Natural killer cell (primary cell): Measurements from ENCODE around the gene SPAG7. TPM values are rescaled to one million over a fixed set of nuclear protein-coding genes. Genes with fewer than 3 reads are reported as not detected.

Experiments used
- ATAC-seq, 3 donors: fragments of 150-1000 bp in 2 of 3; fragments of 200-7000 bp in 1 of 3; cut with Tn5 transposase; 1 replicate in 1 of 3; 2 replicates in 2 of 3; pipeline ENCODE4 v1.10.0; 2021; ENCODE audit warnings: mild to moderate bottlenecking in 2 of 3, moderate library complexity in 2 of 3
- DNase-seq, 2 donors: peaks; one replicate each; pipeline versions ENCODE4 v3.0.0 to v3.0.0-alpha.2; 2013 to 2021; ENCODE audit warnings: mixed read lengths in 1 of 2
- H3K27ac ChIP-seq: one replicate; pipeline ENCODE4 v1.5.1; 2013; ENCODE audit warnings: mild to moderate bottlenecking, low read length
- H3K27me3 ChIP-seq: one replicate; pipeline ENCODE4 v1.6.1; 2013; ENCODE audit warnings: low read length; ENCODE audit not compliant: control insufficient read depth, insufficient read depth
- H3K36me3 ChIP-seq: one replicate; pipeline ENCODE4 v1.6.1; 2013; ENCODE audit warnings: low read length; ENCODE audit not compliant: control insufficient read depth, insufficient read depth
- H3K4me1 ChIP-seq: one replicate; pipeline ENCODE4 v1.6.1; 2013; ENCODE audit warnings: low read length; ENCODE audit not compliant: control insufficient read depth, insufficient read depth
- H3K4me3 ChIP-seq: one replicate; pipeline ENCODE4 v1.5.1; 2013; ENCODE audit warnings: low read length
- H3K9me3 ChIP-seq: one replicate; pipeline ENCODE4 v1.6.1; 2013; ENCODE audit warnings: low read length; ENCODE audit not compliant: control insufficient read depth, insufficient read depth
- H3K27ac Mint-ChIP-seq, 2 donors: one replicate each; pipeline ENCODE4 v1.8.0; 2022; ENCODE audit warnings: mild to moderate bottlenecking in 2 of 2, mixed read lengths in 2 of 2, moderate library complexity in 1 of 2
- H3K27me3 Mint-ChIP-seq, 2 donors: one replicate each; pipeline ENCODE4 v1.8.0; 2022; ENCODE audit warnings: low read depth in 2 of 2, mixed read lengths in 2 of 2
- H3K36me3 Mint-ChIP-seq: one replicate; pipeline ENCODE4 v1.8.0; 2022; ENCODE audit warnings: mixed read lengths
- H3K4me1 Mint-ChIP-seq, 2 donors: one replicate each; pipeline ENCODE4 v1.8.0; 2022; ENCODE audit warnings: mixed read lengths in 2 of 2
- H3K4me3 Mint-ChIP-seq: one replicate; pipeline ENCODE4 v1.8.0; 2022; ENCODE audit warnings: mild to moderate bottlenecking, moderate library complexity, mixed read lengths
- H3K9me3 Mint-ChIP-seq, 2 donors: one replicate each; pipeline ENCODE4 v1.8.0; 2022; ENCODE audit warnings: mixed read lengths in 2 of 2
- WGBS: methylation state at CpG from one replicate; pipeline ENCODE4 v1.1.7; 2013; ENCODE audit warnings: missing lambda C conversion rate; ENCODE audit not compliant: insufficient coverage; 5-methylcytosine and 5-hydroxymethylcytosine counted together
- intact Hi-C: fragments of 100-400 bp; cut with micrococcal nuclease; formaldehyde crosslinking; loops from one replicate; pipeline ENCODE4 v1.14.2; 2022
- total RNA-seq, 4 donors: library from RNA; stranded (reverse); fragments of 120-200 nt in 1 of 4; gene quantifications; one replicate each; pipeline versions ENCODE4 v1.2.3 to v1.2.4, GENCODE V29; 2013 to 2022
- TF ChIP-seq, protein P1 (sequence below): fragments of 200-600 bp; IDR thresholded peaks from one replicate; pipeline ENCODE4 v1.8.0; 2022; ENCODE audit warnings: antibody characterized with exemption

Gene SPAG7
- total RNA-seq, 3 donors from 2014 or later (not counting 1 experiment from before 2014, with no cell fraction given): 45.7 to 60.2 (median 59.6) TPM

GRCh38 chr17:4968486-4969046, 949 bp upstream of the SPAG7 start:
- H3K27me3 ChIP-seq: no peaks in the 10 kb centered on the region
- no peaks in the 10 kb centered on the region for H3K9me3 ChIP-seq
- H3K4me3 Mint-ChIP-seq: peak overlapping the region; percentile 42
- no peaks in the 10 kb centered on the region for H3K9me3 Mint-ChIP-seq
- TF ChIP-seq, protein P1, sequence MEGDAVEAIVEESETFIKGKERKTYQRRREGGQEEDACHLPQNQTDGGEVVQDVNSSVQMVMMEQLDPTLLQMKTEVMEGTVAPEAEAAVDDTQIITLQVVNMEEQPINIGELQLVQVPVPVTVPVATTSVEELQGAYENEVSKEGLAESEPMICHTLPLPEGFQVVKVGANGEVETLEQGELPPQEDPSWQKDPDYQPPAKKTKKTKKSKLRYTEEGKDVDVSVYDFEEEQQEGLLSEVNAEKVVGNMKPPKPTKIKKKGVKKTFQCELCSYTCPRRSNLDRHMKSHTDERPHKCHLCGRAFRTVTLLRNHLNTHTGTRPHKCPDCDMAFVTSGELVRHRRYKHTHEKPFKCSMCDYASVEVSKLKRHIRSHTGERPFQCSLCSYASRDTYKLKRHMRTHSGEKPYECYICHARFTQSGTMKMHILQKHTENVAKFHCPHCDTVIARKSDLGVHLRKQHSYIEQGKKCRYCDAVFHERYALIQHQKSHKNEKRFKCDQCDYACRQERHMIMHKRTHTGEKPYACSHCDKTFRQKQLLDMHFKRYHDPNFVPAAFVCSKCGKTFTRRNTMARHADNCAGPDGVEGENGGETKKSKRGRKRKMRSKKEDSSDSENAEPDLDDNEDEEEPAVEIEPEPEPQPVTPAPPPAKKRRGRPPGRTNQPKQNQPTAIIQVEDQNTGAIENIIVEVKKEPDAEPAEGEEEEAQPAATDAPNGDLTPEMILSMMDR: no peak
- no peak overlapping the region for H3K27ac Mint-ChIP-seq
- no peaks in the 10 kb centered on the region for H3K36me3 Mint-ChIP-seq
- H3K27ac ChIP-seq: peak overlapping the region; percentile 75
- peak overlapping the region; percentile 89 for H3K4me3 ChIP-seq
- DNase-seq (no peak), ATAC-seq (no peak)
- WGBS: 56% methylated on average over 23 of the region's 23 CpGs
- peaks cover 24% of the 10 kb centered on the region for H3K36me3 ChIP-seq
- no peaks in the 10 kb centered on the region for H3K27me3 Mint-ChIP-seq
- H3K4me1 Mint-ChIP-seq: peaks cover 4 to 13% of the 10 kb centered on the region in 2 donors
- H3K4me1 ChIP-seq: peaks cover 35% of the 10 kb centered on the region
- intact Hi-C loops: no loop called here

DNA sequence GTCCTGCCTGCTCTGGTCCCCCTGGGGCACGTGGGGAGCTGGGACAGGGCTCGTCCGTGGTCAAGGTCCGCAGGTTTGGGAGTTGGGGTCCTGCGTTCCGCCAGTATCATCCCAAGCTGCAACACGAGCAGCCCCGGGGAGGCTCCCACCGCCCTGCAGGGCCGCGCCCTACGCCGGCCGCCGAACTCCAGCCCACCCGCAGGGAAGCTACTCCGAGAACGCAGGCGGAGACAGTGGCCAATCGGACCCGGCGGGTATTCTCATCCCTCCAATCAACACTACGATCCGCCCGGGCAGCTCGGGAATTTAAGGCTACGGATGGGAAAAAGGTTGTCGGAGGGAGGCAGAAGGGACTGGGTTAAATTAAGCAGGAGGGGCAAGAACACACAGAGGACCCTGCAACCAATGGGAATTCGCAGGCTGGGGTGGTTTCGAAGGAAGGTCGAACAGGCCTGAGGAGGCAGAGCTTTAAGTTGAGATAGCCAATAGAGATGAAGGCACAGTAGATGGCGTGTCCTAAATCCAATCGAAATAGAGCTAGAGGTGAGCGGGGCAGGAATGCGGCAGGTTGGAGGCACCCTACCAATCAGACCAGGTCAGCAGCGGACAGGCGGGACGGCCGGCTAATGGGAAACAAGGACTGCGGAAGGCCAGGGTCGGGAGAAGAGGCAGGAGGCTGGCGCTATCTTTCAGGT, 626 bp downstream of the SPAG7 start:
- H3K9me3 Mint-ChIP-seq: no peaks in the 10 kb centered on the region
- Histone ChIP-seq H3K4me1 (peaks cover 32% of the 10 kb centered on the region), H3K9me3 (no peaks in the 10 kb centered on the region), H3K27me3 (no peaks in the 10 kb centered on the region), H3K27ac (peak overlapping the region; percentile 86), H3K36me3 (peaks cover 12% of the 10 kb centered on the region), H3K4me3 (peak overlapping the region; percentile 89)
- no peak overlapping the region for H3K4me3 Mint-ChIP-seq
- peaks cover 4 to 13% of the 10 kb centered on the region in 2 donors for H3K4me1 Mint-ChIP-seq
- H3K36me3 Mint-ChIP-seq: no peaks in the 10 kb centered on the region
- TF ChIP-seq, protein P1: no peak
- H3K27ac Mint-ChIP-seq: no peak overlapping the region
- no peaks in the 10 kb centered on the region for H3K27me3 Mint-ChIP-seq
- 0% methylated on average over 39 of the region's 42 CpGs for WGBS
- DNase-seq (peak; percentile 87 to 98), ATAC-seq (peak; percentile 78 to 93 (median 86))
- intact Hi-C loops: loop anchor here (1.0 to 2.0 kb wide), 3 partner anchors 19 to 64 kb away; partner anchors contain the start of genes CHRNE, PFN1, RNF167 and SLC25A11

DNA sequence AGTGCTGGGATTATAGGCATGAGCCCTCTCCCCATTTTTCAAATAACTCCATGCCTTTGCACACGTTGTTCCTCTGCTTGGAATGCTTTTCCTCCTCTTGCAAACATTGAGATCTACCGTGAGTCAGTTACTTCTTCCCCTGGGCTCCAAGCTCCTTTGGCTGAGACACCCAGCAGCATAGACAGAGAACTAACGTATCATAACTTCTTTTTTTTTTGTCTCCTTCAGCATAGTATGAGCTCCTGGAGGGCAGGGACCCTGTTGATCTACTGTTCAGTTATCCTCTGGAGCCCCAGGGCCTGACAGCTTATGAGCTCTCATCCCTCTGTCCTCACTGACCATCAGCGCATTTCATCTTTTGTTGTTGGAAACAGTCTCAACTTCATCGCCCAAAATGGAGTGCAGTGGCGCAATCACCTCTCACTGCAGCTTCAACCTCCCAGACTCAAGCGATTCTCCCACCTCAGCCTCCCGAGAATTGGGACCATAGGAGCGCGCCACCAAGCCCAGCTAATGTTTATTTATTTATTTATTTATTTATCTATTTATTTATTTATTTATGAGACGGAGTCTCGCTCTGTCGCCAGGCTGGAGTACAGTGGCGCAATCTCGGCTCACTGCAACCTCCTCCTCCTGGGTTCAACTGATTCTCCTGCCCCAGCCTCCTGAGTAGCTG, 2.2 kb downstream of the SPAG7 start:
- Histone ChIP-seq H3K4me1 (peaks cover 32% of the 10 kb centered on the region), H3K9me3 (no peaks in the 10 kb centered on the region), H3K36me3 (peaks cover 14% of the 10 kb centered on the region), H3K4me3 (no peak overlapping the region), H3K27ac (no peak overlapping the region), H3K27me3 (no peaks in the 10 kb centered on the region)
- WGBS: 96% methylated on average over 12 of the region's 15 CpGs
- no peak for ATAC-seq
- Mint-ChIP-seq H3K9me3 (no peaks in the 10 kb centered on the region), H3K4me3 (peak overlapping the region; percentile 17), H3K27ac (no peak overlapping the region), H3K27me3 (no peaks in the 10 kb centered on the region), H3K36me3 (no peaks in the 10 kb centered on the region), H3K4me1 (peaks cover 4 to 13% of the 10 kb centered on the region in 2 donors)
- DNase-seq: no peak
- intact Hi-C loops: no loop called here
- TF ChIP-seq, protein P1: no peak
